ENCODE data around the gene TPPP2.

GRCh38 chr14:21057803-21058675 lies 28.0 kb downstream of the TPPP2 start, which contains the start of gene RNASE8:
- TF ChIP-seq CTCF (IDR thresholded peaks at IDR 0.05; ENCODE audit: low read length) (no peak), EZH2 (IDR thresholded peaks at IDR 0.05; ENCODE audit: borderline replicate concordance, low read length) (no peak)

Measured in OCI-LY1 (cell line).